ENCODE results near the gene RTL1.

The RTL1 gene

DNA sequence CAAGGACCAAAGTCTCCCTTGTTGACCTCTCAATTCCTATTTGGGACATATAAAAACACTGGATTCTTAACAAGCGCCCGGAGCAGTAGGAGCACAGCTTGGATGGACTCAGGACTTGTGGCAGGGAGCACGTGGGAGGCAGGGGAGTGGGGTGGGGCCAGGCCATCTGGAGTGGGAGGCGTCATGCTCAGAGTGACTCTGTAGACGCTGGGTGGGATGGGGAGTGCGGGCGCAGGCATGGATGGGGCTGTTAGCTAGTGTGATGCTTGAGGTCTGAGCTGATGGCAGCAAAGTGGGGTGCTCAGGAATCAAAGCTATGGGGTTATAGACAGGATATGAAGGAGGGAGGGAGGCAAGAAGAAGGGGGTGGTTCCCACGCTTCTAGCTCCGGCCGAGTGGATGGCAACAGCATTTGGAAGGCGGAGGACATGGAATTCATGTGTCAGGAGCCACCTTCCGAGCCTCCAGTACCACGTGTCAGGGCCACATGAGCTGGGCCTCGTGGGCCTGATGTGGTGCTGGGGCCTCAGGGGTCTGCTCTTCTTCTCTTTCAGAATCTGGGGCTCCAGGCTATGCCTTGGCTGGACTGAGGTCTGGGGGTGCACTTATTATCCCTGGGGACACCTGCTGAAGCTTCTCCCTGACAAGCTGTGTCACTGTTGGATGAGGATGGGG lies 51.4 kb downstream of the RTL1 start:
- DNase-seq (ENCODE audit: low read depth in 4 of 4, low spot score in 1 of 4) = no peak

DNA sequence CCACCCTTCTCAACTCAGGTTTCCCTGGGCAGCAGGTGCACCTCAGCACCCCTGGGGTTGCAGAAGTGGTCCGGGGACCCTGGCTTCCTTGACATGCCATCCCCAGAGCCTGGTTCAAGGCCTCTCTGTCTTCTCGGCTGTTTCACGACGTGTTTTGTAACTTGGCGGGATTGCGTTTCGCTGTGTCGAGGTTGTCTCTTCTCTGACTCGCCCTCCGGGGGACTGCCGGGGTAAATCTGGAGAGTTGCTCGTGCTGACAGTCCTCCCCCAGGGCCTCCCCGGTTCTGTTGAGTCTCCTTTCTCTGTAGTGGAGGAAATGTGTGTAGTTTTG lies 52.0 kb downstream of the RTL1 start:
- DNase-seq (ENCODE audit: low read depth in 4 of 4, low spot score in 1 of 4) = no peak

DNA sequence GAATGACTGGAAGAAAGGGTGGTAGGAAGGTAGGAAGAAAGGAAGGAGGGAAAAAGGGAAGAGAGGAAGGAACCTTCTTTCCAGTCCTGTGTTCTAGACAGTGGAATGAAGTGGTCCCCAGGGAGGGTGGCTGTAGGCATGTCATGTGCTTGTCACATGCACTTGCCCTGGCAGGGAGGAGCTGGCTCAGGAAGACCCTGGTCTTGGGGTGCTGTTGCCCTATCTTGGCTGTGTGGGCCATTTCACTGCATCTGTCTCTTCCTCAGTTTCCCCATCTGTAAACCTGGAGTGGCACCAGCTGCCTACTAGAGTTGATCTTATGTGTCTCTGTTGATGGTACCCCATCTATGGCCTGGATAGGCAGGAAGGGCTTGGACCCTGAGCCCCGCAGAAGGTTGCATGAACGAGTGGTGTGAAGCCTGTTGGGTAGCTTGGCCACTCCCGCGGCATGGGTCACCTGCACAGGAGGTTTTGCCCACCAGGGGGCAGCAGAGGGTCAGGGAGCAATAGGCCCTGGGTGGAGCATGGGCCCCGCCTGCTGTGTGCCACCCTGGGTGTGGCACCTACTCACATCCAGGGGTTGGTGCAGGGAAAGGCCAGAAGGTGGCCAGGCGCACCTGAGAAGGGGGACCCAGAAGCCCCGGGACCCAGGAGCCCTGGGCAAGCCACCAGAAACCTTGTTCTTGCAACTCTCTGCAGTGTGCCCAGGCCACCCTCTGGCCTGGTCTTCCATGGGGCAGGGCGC lies 52.5 kb downstream of the RTL1 start:
- peak; percentile 71 to 77 (median 74) for DNase-seq (ENCODE audit: low read depth in 4 of 4, low spot score in 1 of 4)

DNA sequence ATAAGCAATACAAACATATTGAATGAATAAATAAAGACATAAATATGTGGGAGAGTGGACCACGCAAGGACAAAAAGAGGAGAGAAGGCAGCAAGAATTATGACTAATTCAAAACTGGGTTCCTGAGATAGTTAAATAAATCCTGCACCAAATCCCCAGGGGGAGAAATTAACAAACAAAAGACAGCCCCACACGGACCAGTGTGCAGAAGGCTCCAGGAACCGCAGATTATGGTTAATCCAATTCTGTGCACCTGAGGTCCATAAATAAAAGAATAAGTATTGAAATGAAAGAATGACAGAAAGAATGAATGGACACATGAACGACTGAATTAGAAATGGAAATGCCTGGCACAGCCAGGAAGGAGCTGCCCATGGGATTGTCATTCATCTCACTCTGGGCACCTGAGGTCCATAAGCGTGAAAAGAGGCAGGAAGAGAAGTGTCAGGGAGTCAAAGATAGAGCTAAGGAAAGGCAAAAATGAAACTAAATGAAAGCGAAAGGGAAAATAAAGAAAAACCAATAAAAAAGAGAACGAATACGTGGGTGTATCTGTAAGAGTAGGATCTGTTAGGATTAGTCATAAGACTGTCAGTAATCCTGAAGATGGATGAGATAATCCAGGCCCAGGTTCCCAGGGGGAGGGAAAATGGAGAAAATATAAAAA lies 54.3 kb downstream of the RTL1 start:
- DNase-seq (ENCODE audit: low read depth in 4 of 4, low spot score in 1 of 4) = no peak

DNA sequence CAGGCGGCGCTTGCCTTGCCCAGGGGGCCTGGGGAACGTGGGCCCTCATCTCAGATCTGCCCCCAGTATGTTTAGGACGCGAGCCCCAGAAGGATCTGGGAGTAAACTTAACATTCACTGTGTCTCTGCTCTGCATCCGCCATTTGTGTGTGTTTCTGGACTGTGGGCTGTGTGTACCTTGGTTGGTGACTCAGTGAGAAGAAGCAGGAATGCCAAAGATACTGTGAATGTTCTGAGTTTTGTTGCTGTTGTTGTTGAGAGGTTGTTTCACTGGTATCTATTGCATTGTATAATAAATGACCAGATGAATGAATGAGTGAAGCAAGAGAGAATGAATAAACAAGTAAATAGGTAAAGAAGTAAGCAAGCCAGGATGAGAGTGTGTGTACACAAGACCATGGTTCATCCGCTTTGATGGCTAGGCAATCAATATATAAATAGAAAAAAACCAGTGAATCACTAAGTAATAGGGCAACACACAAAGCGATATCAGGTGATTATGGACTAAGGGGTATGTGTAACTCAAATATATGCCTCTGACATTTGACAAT lies 57.1 kb downstream of the RTL1 start:
- DNase-seq (ENCODE audit: low read depth in 4 of 4, low spot score in 1 of 4) = no peak

DNA sequence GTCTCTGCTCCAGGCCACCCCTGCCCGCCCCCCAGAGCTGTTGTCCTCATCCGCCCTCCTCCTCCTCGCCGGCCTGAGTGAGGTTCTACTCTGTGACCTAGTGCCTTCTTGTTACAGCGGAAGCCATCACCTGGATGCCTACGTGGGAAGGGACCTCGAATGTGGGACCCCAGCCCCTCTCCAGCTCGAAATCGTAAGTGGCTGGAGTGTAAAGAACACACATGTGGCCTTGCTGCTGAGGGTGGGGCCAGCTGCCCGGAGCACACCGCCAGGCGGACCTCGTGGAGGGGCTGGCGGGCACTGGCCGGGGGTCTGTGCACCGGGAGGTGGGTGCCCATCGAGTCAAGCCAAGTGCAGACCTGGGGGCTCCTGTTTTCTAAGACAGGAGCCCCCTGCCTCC lies 58.2 kb downstream of the RTL1 start:
- DNase-seq (ENCODE audit: low read depth in 4 of 4, low spot score in 1 of 4) = no peak

DNA sequence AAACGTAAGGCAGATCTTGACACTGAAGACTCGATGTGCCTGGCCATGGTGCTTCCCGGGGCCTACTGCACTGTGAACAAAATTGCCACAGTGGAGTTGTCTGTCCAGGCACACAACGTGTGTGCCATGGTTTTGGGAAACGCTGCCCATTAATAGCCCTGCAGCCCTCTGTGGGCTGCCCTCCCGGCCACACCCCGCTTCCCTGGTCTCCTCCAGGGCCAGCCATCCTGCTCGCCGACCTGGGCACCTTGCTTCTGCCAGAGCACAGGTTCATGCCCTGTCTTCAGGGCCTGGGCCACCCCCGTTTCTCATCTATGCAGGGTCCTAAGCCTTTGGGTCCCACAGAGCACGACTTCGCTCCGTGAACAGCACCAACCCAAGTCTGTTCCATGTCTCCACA lies 58.7 kb downstream of the RTL1 start:
- no peak for DNase-seq (ENCODE audit: low read depth in 4 of 4, low spot score in 1 of 4)

DNA sequence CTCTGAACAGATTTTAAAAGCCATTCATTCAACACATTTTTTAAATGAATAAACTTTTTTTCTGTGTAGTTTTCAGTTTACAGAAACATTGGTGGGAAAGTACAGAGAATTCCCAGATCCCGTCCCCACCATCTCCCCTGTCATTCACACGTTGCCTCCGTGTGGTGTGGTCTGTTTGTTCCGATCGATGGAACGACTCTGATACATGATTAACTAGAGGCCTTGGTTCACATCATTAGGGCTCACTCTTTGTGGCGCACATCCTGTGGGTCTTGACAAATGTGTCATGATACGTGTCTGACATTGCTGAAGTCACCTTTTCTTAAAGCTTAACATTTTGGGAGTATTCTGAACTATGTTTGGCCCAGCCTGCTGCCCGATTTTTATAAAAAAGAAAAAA lies 59.1 kb downstream of the RTL1 start:
- DNase-seq (ENCODE audit: low read depth in 4 of 4, low spot score in 1 of 4) = no peak

DNA sequence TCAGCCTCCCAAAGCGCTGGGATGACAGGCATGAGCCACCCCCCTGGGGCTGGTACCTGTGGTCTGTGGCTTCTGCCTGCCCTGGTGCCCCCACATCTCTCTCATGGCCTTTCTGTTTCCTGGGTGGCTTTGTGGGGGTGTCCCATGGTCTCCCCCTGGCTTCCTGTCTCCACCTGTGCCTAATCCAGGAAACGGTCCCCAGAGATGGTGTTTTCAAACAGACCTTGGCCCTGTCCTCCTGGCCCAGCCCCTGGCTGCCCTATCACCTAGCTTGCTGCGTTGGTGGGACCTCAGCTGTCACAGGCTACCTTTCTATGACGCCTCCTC lies 59.5 kb downstream of the RTL1 start:
- no peak for DNase-seq (ENCODE audit: low read depth in 4 of 4, low spot score in 1 of 4)

DNA sequence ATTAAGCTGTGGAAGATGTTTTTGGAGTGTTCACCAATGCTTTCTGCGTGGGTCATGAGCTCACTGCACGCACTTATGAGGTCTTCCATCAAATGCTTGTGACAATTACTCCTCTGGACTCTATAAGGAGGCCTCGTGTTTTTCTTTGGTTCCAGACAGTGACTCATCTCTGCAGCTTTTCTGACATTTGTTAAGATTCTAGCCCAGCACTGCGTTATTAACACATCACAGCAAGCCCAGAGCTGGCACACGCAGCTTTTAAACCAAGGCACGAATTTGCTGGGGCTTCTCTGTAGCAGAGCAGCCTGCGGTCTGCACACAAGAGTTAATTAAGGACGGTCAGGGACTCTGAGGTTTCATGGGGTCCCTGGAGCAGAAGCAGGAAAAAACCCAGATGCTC lies 60.7 kb downstream of the RTL1 start:
- no peak for DNase-seq (ENCODE audit: low read depth in 4 of 4, low spot score in 1 of 4)

DNA sequence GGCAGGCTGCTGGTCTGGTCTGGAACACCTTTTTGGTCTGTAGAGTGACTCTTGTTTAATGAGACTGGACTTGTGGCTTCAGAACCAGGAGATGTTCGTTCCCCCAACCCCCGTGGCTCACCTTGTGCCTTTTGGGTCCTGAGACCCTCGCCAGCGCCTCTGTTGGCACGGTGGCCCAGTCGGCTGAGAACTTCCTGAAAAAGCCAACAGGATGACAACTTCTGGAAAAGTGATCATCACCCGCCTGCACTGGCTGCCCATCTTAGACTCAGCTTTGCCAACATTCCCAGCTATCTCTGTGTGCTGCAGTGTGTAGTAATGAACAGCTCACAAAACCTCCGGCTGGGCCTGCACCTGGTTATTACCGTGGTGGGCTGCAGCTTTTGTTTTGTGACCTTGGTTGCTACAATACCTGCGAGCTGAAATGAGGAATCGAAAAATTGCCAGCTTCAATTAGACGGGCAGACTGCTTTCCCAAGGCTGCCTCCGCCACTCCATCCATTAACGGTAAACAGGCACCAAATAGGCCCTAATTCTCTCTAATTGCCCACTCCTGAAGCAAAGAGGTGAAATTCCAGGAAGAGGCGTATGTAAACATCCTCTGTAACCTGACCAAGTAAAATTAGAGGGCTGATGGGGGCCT lies 61.6 kb downstream of the RTL1 start:
- DNase-seq (ENCODE audit: low read depth in 4 of 4, low spot score in 1 of 4) = no peak

DNA sequence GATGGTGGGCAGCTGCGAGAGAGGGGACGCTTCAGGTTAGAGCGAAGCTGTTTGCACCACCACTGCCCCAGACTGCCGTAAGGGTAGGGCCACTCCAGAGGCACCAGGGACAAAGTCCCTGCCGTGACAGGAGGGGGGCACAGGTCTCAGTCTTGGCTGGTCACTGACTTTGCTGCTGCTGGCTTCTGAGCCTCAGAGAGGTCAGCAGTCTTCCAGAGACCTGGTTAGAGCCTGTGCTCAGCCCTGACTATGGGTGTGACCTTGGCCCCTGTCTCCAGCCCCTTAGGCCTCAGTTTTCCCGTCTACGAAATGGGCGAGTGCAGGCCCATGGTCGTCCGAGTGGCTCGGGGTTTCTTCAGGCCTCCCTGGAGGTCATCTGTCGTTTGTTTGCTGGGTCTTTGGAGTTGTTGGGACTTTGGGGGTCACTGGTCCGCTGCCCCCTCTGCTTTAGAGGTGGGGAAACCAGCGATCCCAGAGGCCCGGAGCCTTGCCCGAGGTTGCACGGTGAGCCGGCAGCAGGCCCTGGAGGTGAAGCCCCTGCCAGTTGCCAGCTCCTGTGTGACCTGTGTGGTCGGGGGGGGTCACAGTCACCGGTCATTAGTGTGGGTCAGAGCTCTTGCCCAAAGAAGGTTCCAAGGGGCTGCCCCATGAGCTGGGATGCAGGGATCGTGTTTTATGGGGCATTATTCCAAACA lies 62.3 kb downstream of the RTL1 start:
- DNase-seq (ENCODE audit: low read depth in 4 of 4, low spot score in 1 of 4) = no peak

DNA sequence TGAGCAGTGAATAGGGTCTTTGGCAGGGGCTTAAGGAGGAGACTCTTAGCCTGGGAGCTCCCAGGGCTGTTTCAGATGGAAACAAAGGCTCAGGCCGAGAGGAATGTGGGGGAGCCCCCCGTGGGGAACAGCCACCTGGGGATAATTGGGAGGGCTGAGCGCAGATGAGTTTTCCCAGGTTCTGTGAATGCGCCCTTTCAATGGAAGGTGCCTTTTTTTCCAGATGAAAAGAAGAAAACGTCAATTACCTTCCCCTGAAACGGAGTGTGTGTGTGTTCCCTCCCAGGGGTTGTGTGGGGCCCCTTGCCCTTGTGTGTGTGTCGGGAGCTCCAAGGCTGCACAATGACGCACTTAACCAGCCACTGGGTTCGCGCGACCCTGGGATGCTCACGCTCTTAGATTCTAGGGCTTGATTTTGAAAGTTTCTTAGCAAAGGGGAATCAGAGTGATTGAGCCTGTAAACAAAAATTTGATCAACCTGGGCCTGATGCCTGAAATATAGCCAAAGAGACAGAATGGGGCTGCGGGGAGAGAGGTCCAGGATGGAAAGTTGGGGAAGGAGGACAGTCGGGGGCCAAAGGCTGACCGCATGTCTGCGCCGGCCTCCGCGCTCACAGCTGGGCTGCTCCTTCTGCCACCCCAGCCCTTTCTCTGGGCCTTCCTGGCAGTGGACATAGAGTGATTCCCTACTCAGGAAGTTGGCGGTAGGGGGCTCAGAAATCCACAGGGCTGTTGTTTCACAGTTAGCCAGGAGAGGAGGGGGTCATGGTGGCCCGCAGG lies 63.0 kb downstream of the RTL1 start:
- no peak for DNase-seq (ENCODE audit: low read depth in 4 of 4, low spot score in 1 of 4)

DNA sequence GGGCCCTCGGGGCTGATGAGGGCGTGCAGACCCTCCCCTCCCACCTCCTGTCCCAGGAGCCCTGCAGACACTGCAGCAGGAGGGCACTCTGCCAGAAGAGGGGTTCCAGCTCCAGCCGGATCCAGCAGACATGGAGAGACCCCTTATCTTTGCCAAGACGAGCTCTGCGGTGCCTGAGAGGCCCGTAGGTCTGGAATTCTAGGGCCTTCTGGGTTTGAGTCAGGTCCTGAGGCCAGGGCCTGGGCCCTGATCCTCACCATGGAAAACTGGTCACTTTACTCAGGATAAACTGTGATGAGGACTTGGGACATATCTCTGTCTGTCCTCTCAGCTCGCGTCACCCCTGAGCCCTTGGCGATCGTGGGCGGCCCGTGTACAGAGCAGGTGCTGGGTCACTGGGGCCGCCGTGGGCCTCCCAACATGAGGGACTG lies 63.8 kb downstream of the RTL1 start:
- no peak for DNase-seq (ENCODE audit: low read depth in 4 of 4, low spot score in 1 of 4)

DNA sequence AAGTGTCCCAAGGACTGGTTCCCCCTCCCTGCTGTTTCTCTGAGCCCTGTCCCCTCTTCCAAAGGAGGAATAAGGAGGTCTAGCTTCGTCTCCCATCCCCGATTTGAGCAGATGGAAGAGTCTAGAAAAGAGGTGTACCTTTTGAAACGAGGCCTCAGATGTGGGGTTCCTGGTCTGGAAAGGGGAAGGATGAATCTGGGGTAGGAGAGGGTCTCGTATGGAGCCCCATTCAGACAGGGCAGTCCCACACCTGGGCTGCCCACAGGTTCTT lies 64.3 kb downstream of the RTL1 start:
- no peak for DNase-seq (ENCODE audit: low read depth in 4 of 4, low spot score in 1 of 4)

DNA sequence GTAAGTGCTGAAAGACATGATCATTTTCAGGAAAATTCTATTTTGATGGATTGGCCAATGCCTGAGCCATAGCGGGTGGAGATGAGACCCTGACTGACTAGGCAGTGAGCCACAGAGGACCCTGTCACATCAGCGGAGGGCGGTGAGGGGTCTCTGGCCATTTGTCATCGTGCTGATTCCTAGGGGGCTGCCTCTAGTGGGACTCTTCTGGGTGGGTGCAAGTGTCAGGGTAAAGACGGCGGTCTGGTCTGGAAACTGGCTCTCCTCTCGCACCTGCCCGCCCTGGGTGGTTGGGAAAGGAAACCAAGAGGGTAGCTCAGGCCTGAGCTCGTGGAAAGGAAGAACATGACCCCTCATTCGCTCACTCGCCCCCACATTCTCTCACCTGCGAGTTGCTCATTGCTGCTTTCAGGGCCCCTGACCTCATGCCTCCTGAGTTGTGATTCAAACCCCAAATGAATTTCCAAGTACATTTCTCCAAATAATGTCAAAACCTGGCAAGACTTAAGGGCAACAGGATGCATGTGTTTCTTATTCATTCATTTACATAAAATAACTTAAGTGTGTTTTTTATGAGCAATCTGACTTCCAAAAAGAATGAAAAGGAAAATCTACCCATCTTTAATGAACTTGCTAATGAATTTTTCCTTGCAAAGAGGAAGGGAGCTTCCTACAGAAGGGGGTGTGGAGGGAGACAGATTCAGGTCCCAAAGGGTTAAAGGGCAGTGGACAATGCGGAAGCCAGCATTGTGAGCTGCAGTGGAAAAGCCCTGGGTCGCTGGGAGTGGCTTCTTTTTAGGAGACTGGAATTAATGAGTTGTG lies 64.8 kb downstream of the RTL1 start:
- DNase-seq (ENCODE audit: low read depth in 4 of 4, low spot score in 1 of 4) = no peak

DNA sequence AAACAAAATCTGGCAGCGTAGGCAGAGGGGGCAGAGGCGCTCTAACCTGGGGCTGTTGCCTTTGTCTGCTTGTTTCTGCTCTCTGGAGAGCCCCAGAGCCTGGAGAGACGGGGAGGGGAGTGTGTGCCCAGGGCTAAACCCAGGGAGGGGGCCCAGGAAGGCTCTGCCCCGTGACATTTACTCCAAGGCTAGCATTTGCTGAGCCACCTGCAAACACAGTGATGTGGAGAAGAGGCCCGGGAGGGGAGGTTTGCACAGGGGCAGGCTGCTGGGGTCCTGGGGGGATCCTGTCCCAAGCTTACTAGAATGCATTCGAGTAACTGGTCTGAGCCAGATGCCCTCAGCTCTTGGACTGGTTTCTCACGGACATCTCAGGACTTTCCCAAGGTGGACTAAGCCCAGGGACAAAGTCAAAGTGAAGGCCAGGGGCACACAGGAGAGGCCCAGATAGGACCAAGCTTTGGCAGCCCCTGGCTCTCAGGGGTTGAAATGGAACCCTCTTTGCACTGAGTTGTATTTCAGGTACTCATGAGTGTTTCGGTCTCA lies 65.6 kb downstream of the RTL1 start:
- DNase-seq (ENCODE audit: low read depth in 4 of 4, low spot score in 1 of 4) = no peak

DNA sequence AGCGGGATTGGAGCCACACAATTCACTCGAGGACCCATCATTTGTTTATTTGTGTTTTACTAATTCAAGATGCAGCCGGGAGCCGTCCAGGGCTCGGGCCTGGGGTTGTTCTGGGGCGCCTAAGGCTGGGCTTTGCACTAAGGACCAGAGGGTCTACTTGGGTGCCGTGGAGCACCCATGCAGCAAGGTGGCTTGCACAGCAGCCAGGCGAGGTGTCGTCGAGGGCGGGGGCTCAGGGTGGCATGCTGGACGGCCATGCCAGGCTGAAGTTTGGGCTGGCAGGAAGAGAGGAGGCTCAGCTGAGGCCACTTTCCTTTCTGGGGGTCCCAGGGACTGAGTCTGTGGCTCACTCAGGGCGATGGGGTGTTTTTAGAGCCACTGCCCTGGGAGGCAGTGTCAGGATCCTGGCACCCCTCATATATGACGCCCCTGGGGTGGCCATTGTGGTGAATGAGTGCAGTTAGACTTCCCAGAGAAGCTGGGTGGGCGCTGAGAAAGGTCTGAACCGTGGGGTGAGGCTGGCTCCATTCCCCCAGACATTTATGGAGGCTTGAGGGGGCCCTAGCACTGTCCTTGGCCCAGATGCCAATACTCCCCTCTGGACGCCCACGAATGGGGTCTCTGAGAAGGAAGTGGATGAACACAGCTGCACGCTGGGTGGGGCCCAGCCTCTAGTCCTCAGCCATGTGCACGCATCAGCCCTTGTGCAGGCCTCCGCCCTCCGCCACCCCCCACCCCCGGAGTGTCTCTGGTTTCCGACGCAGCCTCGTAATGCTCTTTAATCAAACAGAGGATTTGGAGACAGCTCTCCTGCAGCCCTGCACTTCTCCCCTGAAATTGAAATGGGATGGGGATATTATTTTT lies 66.3 kb downstream of the RTL1 start:
- DNase-seq (ENCODE audit: low read depth in 4 of 4, low spot score in 1 of 4) = no peak

DNA sequence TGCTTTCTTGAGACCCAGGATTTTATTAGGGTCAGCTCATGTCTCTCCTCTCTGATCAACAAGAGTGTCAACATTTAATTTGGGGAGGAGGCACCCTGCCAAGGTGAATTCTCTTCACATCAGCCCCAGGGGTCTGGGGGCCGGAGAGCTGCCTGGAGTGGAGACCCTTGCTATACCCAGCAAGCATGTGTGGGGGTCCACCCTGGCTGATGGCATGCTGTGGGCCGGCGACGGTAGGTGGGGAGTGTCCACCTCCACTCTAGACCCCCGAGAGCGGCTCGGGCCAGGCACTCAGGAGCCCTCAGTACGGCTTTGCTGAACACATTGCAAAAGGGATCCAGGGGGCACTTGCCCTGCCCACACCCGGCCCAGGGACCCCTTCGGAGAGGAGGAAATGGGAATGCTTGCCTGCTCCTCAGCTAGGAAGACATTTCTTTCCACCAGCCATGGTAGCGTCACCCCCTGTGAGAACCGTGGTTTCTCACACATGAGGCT lies 67.2 kb downstream of the RTL1 start:
- DNase-seq (ENCODE audit: low read depth in 4 of 4, low spot score in 1 of 4) = no peak

Data from stimulated activated CD4-positive, alpha-beta T cell treated with anti-CD3 and anti-CD28 coated beads, Interleukin-1b, Interleukin-23, amount 100 ng/mL, for 24 hours (primary cell).